HG02870 (cell line): ENCODE measurements around the gene NUDT16.

Experiments
- ATAC-seq: cut with Tn5 transposase; IDR thresholded peaks from one replicate; pipeline ENCODE4 v1.9.1; 2021; ENCODE audit warnings: mild to moderate bottlenecking, moderate library complexity; ENCODE audit not compliant: unreplicated experiment

Gene NUDT16

DNA sequence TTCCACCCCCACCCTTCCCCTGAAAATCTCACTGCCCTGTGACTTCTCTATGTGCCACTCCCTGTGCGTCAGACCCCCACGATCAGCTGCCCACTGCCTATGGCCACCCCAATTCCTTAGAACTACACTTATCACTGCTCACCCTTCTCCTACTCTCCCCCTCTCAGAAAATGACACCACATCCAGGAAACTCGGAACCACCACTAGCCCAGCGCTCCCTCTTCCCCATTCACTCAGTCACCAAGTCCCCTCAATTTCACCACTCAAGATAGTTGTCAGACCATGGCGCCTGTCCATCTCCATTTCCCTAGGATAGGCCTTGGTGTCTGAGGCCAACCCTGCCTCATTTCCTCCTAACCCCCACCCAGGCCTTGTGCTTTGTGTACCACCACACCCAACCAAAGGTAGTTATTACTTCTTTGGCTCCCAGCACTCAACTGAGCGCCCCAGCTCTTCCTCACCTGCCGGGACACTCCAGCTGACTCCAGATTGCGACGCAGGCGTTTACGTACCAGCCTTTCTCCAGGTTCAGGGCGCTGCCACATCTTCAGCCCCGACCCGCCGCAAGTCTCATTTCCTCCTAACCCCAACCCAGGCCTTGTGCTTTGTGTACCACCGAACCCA, 641 bp upstream of the NUDT16 start:
- peak; percentile 23 for ATAC-seq

DNA sequence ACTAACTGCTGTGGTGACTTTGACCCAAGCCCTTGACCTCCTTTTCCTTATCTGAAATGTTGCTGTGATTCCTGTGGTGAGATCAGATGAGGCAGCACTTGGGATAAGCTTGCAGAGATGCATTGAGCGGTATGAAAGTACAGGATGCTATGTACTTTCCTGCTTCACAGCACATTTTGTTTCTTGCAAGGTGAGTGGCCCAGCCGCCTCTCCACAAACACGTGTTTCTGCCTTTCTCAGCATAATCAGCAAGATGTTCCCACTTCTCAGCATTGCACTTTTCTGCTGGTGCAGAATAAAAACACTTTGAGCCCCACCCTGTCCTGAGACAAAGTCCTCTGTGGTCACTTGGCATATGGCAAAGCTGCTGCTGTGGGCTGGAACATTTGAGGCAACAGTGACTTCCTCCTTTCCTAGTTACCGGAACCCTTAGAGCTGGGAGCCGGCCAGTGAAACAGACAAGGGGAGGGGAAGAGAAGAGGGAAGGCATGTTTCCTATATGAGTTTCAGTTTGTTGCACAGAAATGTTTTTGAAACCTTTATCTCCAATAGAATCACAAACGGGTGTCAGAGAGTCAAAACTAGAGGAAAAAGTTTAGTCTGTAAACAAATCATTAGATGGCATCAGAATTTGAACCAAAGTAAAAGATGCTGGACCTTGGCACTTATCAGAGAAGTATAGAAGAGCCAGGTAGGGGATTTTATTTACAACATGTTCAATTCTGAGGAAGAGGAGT, 5.0 kb downstream of the NUDT16 start:
- ATAC-seq, result no peak

DNA sequence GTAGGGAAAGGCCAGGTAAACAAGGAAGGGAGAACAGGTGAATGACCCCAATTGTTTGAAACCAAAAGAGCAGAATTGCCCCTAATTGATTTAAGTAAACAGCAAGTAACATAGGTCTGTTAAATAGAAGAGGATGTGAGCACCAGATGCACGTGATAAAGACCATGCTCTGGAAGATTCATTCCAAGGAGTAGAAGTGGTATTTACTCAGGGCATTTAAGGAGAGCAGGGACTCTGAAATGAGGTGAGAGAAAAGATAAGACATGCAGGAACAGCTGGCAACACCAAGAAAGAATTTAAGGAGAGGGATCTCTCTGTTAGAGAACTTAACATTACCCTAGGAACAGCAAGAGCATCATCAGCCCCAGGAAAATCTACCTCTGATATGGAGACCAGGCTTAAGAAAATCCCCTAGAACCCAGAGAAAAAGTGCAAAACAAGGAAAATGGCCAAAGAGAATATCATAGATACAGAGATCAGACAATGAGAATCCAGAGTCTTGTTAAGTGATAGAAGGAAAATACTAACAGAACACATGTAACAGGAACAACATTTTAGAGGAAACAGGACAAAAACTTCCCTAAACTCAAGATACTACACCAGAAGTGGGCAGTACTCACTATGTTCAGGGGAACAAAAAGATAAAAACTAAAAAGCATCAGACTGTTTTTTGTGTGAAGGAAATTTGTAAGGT, 6.4 kb downstream of the NUDT16 start:
- no peak for ATAC-seq

DNA sequence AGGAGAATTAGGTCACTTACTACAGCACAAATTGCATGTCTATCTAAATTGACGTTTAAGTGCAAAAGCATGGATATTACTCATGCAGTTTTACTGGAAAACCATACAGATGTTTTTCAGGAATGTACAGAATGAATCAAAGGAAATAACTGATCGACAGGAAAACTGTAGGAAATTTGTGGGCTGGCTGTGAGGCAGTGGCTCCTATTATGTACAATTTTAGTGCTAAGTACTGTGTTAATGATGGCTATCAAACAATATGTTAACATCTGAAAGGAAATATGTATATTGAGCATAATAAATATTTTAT, 6.9 kb downstream of the NUDT16 start:
- ATAC-seq, result no peak

DNA sequence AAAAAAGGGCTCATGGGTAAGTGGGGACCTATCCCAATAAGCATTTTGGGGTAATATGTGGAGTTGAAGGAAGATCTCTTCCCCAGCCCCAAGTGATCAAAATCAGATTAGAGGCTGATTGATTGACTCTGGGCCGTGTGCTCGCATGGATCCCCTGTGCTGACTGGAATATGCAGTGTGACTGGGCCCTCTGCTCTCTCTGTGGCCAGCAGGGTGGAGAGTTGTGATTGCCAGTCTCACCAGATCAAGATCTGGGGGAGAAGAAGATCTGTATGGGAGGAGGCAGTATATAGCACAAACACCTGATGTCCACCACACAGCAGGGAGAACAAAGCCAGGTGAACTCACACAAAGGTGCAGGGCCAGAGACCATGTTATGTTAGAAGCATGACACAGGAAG, 8.8 kb downstream of the NUDT16 start:
- ATAC-seq, result no peak

DNA sequence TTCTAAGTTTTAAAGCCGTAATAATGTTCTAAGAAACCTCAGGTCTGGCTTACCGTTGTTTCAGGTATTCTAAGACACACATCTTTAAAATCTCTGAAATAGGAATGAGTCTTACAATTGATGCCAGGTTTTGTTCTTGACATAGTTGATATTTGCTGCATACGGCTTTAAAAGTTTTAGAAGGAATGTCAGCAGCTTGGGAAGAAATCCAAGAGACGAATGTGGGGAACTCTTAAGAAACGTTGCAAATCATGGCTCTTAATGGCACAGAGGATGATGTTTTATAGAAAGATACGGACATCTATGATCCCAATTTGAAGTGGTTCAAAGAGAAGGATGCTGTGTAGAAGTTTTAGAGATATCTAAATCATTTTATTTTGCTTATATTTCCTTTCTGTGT, 11.5 kb downstream of the NUDT16 start:
- ATAC-seq, result no peak

DNA sequence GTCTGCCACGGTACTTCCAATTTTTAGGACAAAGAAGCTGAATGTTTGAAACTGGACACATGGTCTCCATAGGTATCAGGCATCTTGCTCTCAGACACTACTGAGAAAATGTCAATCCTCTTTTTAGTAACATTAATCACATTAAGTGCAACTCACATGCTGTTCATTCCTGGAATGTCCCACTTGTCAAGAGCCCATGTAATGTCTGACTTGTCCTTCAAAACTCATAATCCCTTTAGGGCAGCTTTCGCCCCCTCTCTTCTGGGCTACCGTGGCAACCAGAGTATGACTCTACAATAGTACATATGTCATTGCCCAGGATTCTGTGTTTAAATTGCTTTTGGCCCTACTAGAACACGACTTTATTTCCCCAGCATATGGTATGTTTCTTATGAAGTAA, 12.3 kb downstream of the NUDT16 start:
- ATAC-seq, result no peak

DNA sequence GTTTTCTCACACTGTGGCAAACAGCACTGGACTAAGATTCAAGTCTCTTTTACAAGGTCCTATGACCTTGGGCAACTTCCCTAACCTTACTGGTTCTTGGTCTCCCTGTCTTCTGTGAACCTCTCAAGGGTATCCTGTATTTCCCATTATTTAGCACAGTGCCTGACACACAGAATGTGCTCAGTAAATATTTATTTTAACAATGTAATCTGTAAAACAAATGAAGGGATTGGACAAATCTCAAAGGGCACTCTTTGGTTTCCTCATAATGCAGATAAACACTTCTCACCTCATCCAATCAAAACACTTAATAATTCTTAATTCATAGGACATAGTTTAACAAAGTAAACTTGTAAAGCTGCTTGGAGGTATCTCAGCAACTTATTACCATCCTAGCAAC, 12.8 kb downstream of the NUDT16 start:
- no peak for ATAC-seq

DNA sequence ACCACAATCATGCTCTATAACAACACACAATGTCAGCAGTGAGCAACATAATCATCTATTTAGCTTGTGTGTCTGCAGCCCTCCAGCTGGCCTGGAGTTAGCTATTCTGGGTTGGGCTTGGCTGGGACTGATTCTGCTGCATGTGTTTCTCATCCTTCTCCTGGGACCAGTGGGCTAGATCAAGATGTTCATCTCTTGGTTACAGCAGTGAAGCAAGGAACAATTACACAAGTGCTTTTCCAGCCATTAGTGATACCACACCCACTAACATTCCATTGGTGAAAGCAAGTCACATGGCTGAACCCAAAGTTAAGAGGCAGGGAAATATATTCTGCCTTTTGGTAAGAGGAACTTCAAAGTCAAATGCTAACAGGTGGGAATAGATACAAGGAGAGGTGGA, 14.6 kb downstream of the NUDT16 start:
- no peak for ATAC-seq

DNA sequence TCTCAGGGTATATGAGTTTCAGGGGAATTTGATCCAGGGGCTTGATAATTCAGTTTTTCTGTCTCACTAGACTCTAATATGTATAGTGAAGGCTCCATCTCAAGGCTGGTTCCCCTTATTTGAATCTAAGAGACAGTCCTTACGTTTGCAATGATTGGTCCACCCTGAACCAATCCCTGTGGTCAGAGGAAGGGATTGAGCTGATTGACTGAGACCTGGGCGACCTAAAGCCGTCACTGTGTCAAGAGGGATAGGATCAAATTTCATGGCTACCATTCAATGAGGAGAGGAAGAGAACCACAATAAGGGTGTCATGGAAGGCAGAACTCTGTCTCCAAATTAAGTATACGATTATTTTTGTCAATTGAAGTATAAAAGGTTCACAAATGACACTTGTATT, 16.3 kb downstream of the NUDT16 start:
- no peak for ATAC-seq

DNA sequence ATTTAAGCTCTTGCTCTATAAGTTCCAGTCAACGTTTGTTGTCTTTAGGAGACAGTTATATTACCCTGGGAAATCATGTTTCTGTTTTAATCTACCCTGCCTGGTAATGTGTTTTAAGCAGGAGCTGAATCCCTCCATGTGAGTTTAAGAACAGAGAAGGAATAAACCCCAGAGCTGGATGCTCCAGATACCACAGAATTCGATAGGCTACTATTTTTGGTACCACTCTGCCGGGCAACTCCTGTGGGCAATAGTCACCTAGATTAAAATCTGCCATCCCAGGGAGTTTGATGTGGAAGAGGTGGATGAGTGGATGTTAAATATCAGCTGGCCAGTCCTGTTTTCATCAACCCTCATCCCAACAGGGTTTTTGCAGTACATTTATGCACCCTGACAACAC, 20.4 kb downstream of the NUDT16 start:
- ATAC-seq, result no peak

DNA sequence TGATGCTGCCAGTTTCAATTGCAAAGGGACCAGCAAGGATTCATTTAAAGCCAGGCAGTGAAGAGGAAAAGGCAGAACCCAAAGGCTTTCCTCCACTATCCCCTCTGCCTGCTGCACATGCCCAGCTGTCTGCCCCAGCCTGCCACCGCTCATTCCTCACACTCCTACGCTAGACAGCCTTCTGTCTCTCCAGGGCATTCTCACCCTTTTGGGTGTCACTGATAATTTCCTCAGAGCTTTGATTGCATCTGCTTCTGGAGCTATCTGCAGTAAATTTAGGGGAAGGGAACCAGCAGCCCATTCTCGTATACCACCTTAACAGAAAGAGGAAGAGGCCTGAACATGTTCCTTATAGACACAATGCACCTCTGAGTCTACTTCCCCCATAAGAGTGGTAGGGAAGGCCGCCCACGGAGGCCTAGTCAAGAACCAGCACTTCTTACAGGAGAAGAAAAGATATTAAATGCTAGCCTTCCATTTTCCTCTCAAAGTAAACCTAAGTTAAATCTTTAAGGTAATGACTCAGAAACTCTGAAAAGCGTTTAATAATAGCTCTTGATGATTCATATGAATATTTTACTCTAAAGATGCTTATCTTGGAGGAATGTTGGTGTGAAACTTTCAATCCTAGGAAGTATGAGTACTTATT, 20.9 kb downstream of the NUDT16 start:
- ATAC-seq, result no peak

DNA sequence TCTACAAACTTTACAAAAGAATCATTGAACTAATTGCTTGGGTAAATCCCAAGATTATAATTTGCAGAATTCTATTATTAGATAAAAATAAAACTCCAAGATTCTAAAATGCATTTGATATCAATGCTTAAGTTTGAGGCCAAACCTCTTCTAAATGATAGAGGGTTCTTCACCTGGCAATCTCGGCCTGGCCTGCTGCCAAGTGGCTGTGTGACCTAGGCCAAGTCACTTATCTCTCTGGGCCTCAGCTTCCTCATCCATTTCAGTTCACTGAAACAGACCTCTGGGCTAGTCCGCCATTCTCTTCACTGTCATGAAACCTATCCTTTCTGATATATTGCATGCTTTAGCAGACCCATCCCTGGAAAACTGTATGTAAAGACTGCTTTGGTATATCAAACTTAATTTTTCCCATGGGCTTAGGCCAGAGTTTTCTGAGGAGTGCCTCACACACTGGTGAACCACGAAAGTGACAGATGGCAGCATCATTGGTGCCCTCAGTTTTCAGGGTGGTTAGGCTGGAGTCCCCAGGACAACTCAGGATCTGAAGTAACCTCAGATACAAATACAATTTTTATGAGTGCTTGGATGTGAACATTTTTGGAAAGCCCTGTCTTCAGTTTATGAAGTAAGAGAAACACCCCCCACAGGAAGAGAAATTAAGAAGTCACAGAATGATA, 21.8 kb downstream of the NUDT16 start:
- ATAC-seq, result no peak

DNA sequence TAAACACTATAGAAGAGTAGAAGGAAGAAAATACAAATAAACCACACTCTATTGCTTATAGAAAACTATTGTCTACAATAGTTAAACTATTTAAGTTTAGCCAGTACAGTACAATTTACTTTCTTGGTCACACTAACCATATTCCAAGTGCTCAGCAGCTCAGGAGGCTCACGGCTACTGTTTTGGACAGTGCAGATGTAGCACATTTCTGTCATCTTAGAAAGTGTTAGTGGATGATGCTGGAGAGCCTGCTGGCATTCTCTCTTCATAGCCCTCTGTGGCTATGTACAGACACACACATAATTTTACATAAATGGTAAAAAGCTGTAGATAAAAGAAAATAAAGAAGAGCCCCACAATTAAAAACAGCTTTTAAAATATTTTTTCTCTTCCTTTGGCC, 23.8 kb downstream of the NUDT16 start:
- no peak for ATAC-seq

DNA sequence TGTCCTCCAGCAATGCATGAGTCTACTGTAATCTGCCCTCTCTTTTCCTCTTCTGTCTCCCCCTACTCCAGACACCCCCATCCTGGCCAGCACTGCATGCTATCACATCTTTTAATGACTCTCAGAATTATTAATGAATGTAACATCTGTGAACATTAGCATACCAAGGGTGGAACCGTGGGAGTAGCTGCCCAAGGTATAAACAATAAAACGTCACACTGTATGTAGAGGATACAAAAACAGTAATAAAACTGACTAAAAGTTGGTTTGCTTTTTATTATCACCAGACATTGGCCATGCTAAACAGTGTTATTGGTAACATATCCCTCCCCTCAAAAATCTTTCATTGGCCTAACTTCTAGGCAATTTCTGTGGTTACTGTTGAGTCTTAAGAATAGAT, 24.7 kb downstream of the NUDT16 start:
- no peak for ATAC-seq

DNA sequence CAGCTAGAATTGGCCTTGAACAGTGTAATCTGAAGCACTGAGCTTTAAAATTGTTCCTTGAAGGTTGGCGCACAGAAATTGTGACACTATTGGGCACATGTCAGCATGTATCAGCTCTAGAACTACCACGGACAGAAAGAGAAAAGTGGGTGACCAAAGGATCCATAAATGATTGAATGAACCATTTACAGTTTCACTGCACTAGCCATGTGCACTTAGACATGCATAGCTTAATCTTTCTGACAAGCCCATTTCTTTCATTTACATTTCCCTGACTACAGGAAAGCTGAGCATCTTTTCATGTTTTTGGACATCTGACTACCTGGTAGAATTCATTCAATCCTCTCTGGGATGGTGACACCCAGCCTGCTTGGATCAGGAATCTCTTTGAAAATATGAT, 36.2 kb downstream of the NUDT16 start:
- no peak for ATAC-seq

DNA sequence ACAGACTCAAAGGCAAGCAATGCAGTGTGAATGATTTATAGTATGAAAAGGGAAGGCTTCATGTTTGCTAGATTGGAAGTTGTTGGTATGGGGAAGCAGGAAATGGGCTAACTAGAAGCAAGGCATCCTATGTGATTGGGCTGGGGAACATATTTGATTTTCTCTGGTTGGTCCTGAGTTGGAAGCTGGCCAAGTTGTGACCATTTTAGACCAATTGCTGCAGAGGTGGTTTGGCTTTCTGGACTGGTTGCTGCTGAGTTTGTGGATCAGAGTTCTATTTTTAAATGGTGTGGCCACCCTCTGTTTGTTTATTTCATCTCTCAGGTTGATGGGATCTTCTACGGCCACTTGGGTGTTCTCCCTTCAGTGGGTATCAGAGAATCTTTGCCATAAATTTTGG, 39.7 kb downstream of the NUDT16 start:
- no peak for ATAC-seq

DNA sequence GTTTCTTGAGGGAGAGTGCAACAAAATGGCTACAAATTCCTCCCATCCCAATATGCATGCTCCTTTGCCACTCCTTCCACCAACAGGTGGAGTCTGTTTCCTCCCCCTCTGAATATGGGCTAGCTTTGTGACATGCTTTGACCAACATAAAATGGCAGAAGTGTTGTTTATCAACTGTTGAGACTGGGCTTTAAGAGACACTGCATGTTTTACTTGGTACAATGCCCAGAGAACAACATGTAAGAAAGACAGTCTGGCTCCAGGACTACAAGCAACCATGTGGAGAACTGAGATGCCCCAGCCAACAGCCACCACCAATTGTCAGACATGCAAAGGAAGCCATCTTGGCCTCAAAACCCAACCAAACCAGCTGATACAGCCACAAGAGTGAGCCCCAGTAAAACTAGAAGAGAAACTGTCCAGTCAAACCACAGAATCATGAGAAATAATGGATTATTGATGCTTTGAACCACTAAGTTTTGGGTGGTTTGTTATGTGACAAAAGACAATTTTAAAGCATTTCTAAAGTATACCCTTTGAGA, 40.5 kb downstream of the NUDT16 start:
- no peak for ATAC-seq

DNA sequence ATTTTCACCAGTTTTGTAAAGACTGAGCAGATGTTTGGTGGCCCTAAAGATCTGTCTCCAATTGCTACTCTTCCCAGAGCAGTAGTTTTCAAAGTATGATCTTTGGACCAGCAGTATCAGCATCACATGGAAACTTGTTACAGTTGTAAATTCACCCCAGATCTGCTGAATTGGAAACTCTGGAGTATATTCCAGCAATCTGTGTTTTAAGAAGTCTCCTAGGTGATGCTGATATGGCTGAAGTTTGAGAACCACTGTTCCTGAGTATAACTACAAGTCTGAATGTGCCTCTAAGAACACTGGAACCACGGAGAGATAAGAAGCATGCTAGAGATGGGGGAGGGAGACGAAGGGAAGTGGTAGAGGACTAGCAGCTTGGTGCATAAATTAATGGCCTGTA, 45.7 kb downstream of the NUDT16 start:
- no peak for ATAC-seq

DNA sequence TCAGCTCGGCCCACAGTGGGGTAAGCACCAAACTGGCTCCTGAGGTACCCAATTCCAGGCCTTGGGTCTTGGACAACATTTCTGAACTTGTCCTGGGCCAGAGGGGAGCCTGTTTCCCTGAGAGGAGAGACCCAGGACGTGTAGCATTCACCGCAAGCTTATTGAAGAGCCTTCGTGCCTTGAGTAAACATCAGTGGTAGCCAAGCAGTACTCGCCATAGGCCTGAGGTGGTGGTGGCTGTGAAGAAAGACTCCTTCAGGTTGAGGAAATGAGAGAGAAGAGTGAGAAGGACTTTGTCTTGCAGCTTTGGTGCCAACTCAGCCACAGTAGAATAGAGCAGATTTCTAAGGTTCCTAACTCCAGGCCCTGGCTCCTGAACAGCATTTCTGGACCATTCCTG, 50.2 kb downstream of the NUDT16 start:
- ATAC-seq, result no peak

DNA sequence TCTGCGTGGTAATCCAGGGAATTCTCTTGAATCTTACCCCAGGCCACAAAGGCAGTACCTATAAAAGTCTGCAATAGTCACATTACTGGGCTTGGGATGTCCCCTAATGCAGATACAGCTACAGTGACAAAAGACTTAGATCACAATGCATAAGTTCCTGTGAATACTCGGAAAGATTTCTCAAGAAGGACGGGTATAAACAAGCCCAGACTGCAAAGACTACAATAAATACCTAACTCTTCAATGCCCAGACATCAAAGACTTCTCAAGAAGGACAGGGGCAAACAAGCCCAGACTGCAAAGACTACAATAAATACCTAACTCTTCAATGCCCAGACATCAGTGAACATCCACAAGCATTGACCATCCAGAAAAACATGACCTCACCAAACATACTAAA, 50.9 kb downstream of the NUDT16 start:
- ATAC-seq, result no peak
